Left forelimb (tissue), 1 donor: ENCODE measurements around the gene GRIA4.

Source experiments
- DNase-seq: peaks from one replicate; pipeline ENCODE4 v3.0.0-alpha.2; 2018; ENCODE audit warnings: low spot score

Gene GRIA4

GRCh38 chr11:105609832-105610781 is at the start of gene GRIA4:
Gene GRIA4, plus strand, starts transcription at chr11:105610073. Its CDS starts 925 bp downstream, at chr11:105610998.
- DNase-seq = peak; percentile 75

- DNase-seq = no peak
These were observed 36.8 kb upstream of the GRIA4 start for GRCh38 chr11:105573091-105573490.

- DNase-seq = no peak
These were observed 34.9 kb upstream of the GRIA4 start for GRCh38 chr11:105574974-105575373.

- no peak for DNase-seq
These were observed 32.2 kb upstream of the GRIA4 start for GRCh38 chr11:105577641-105578040.

- no peak for DNase-seq
These were observed 30.8 kb upstream of the GRIA4 start for GRCh38 chr11:105579111-105579510.

GRCh38 chr11:105582497-105582896 is 27.4 kb upstream of the GRIA4 start:
- DNase-seq = no peak

- no peak for DNase-seq
These were observed 21.9 kb upstream of the GRIA4 start for GRCh38 chr11:105588001-105588400.

GRCh38 chr11:105589346-105589745 is 20.5 kb upstream of the GRIA4 start:
- DNase-seq = no peak

- DNase-seq = no peak
These were observed 17.8 kb upstream of the GRIA4 start for GRCh38 chr11:105592035-105592434.

GRCh38 chr11:105598371-105598770 is 11.5 kb upstream of the GRIA4 start:
- no peak for DNase-seq

- DNase-seq = no peak
These were observed 6.7 kb upstream of the GRIA4 start for GRCh38 chr11:105603156-105603555.

- no peak for DNase-seq
These were observed 512 bp upstream of the GRIA4 start for GRCh38 chr11:105609341-105609781.

GRCh38 chr11:105610871-105611571 is 1.1 kb downstream of the GRIA4 start:
- DNase-seq = no peak

- no peak for DNase-seq
These were observed 1.9 kb downstream of the GRIA4 start for GRCh38 chr11:105611572-105612441.

- DNase-seq = no peak
These were observed 2.9 kb downstream of the GRIA4 start for GRCh38 chr11:105612771-105613170.

- DNase-seq = no peak
These were observed 3.3 kb downstream of the GRIA4 start for GRCh38 chr11:105613183-105613582.

- DNase-seq = no peak
These were observed 8.6 kb downstream of the GRIA4 start for GRCh38 chr11:105618343-105618955.

GRCh38 chr11:105619556-105619955 is 9.7 kb downstream of the GRIA4 start:
- DNase-seq = no peak

GRCh38 chr11:105622016-105622415 is 12.1 kb downstream of the GRIA4 start:
- DNase-seq = no peak

- no peak for DNase-seq
These were observed 22.4 kb downstream of the GRIA4 start for GRCh38 chr11:105632316-105632715.

GRCh38 chr11:105635466-105635865 is 25.6 kb downstream of the GRIA4 start:
- no peak for DNase-seq

GRCh38 chr11:105636496-105636895 is 26.6 kb downstream of the GRIA4 start:
- no peak for DNase-seq
